HG02870 (cell line): ENCODE measurements around the gene CAMK2A.

ENCODE experiments used
- ATAC-seq: cut with Tn5 transposase; IDR thresholded peaks from one replicate; pipeline ENCODE4 v1.9.1; 2021; ENCODE audit warnings: mild to moderate bottlenecking, moderate library complexity; ENCODE audit not compliant: unreplicated experiment

The CAMK2A gene

DNA sequence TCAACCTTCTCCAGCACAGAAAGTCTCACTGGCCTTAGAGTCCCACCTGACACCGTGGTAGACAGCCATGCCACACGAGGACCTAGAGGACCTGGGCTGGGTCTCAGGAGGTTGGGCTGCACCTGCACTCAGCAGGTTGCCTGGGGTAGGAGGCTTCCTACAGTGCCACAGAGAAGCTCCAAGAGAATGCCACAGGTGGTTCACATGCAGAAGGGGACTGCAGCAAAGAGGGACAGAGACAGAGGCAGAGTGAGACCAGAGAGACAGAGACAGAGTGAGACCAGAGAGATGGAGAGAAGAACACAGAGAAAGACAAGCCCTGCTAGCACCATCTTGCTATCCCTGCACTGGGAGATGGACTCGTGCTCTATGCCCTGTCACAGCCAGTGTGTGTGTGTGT lies 5.7 kb downstream of the CAMK2A start:
- no peak for ATAC-seq

GRCh38 chr5:150281987-150282386 lies 7.6 kb downstream of the CAMK2A start:
- no peak for ATAC-seq

GRCh38 chr5:150279330-150280020 lies 10.1 kb downstream of the CAMK2A start:
- ATAC-seq, result no peak

GRCh38 chr5:150278916-150279315 lies 10.7 kb downstream of the CAMK2A start:
- ATAC-seq, result no peak

GRCh38 chr5:150278046-150278730 lies 11.4 kb downstream of the CAMK2A start:
- ATAC-seq, result no peak

- no peak for ATAC-seq
Measured at GRCh38 chr5:150277043-150277442, 12.5 kb downstream of the CAMK2A start.

DNA sequence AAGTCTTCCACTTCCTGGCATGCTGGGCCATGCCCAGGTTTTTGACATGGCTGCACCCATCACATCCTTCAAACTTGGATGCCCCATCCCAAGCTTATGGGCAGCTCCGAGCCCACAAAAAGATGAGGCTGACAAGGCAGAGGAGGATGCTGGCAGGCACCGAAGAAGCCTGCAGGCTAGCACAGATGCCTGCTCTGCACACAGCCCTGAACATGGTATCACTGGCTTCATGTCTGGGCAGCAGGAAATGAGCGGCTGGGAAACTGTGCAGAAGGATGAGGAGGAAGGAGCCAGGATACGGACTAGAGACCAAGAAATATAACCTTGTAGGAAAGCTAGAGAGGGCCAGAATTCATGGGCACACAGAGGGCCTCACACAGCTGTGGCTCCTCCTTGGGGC lies 14.8 kb downstream of the CAMK2A start:
- ATAC-seq, result no peak

GRCh38 chr5:150272531-150272930 lies 17.0 kb downstream of the CAMK2A start:
- ATAC-seq, result no peak

DNA sequence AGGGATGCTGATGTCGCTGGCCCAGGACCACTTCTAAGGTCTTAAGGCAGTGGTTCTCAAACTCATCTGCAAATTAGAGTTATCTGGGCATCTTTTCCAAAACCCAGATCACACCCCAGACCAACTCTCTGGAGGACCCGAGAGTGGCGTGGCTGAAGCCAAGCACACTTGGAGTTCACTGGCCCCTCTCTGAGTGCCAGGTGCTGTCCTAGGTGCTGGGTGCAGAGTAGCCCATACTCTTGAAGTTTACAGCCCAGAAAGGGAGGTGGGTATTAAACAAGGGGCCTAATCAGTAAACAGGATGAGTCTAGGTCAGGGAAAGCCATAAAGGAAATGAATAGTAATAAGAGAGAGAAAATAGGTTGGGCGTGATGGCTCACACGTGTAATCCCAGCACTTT lies 17.6 kb downstream of the CAMK2A start:
- ATAC-seq, result no peak

DNA sequence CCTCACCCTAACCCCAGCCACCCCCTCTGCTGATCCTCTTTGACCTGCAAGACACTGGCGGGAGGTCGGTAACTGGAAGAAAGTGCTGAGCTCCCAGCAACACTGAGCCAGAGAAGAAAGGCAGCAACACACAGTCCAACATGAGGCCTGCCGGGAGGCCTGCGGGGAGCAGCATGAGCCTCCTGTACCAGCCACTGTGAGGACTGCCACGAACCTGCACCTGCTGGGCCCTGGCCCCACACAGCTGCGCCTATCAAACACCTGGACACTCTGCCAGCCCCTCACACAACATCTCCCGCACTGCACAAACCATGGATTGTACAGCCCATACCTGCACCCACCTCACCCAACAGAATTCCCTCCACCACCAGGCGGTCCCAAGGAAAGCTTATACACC lies 18.3 kb downstream of the CAMK2A start:
- ATAC-seq, result no peak

DNA sequence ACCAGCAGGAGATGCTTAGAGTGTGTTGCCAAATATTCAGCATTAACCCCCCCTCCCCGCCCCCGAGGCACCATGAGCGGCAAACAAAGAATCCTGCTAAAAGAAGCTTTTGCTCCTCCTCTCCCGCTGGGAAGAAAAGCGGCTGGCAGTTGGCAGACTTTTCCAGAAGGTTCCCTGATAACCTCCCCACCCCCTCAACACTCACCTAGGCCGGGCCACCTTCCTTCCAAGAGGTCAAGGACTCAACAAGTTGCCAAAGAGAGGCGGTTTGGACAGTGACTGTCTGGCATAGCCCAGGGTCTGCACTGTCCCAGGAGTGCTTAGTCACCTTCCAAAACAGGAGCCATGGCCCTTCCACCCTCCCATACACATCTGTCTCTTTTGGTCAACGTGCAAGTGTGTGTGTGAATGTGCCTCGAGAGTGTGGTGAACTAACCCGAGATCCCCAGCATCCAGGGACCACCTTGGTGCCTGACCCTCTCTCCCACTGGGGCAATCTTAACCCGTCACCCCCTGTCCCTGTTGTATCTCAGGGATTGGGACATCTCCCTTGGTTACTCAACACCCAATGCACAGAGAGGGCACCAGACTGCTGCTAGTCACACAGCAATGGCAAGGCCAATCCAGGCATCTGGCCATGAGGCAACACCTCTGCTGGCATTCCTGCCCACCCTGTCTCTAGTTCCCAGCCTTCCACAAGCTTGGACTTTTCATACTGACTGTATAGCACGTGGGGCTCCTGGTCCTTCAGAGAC lies 18.9 kb downstream of the CAMK2A start:
- ATAC-seq, result no peak

DNA sequence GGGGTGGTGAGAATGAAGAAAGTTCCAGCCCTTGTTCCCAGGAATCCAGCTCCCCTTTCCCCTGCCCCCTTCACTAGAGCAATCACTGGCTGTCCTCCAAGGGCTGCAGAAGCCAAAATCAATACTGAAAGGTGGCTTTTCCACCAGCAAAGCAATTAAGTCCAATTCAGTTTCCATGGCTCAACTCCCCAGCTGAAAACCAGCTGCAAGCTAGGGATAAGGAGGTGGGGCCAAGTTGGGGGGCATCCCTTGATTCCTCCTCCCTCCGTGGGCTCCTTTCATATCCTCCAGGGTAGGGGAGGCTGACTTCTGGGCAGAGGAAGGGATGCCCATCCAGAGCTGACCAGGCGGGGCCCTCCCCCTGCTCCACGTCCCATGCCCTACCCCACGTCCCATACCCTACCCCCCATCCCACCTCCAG lies 22.7 kb downstream of the CAMK2A start:
- ATAC-seq, result no peak

- no peak for ATAC-seq
Measured at GRCh38 chr5:150265870-150266383, 23.6 kb downstream of the CAMK2A start.

DNA sequence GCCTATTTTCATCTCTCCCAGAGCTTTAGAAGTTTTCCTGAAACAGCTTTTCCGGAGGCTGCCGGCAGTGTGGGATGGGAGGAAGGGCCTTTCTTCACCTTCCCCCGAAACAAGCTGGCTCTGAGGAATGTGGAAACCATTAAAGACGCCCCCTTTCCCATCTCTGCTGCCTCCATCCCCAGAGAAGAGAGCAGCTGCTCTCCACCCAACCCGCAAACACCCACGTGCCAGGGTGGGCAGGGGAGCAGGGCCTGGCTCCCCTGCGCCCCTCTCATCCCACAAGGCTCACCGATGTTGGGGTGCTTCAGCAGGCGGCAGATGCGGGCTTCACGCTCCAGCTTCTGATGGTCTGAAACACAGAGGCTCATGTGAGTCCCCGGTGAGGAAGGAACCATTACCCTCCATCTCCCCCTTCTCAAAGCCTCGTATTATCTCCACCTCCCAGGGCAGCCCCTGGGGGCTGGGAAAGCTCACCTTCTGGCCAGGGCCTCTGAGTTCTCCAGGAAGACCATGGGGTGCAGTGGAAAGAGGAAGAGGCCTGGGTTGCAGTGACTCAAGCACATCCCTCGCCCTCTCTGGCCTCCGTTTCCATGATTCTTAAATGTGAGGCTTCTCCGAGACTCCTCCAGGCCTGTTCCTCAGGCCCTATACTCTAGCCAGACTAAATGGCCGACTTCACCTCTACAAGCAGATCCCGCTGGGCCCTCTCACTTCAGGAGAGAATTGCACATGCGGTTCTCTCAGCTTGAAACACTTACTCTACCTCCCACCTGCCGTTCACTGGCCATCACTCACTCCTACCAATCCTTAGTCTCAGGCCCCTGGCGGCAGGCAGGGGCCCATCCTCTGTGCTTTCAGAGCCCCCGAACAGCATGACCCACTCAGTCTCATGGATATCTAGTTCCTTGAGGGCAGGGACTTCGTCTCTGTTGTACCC lies 24.6 kb downstream of the CAMK2A start:
- ATAC-seq, result no peak

- ATAC-seq, result no peak
Measured at GRCh38 chr5:150263801-150264621, 25.6 kb downstream of the CAMK2A start.

- ATAC-seq, result no peak
Measured at GRCh38 chr5:150263375-150263775, 26.2 kb downstream of the CAMK2A start.

- no peak for ATAC-seq
Measured at GRCh38 chr5:150262502-150262901, 27.1 kb downstream of the CAMK2A start.

DNA sequence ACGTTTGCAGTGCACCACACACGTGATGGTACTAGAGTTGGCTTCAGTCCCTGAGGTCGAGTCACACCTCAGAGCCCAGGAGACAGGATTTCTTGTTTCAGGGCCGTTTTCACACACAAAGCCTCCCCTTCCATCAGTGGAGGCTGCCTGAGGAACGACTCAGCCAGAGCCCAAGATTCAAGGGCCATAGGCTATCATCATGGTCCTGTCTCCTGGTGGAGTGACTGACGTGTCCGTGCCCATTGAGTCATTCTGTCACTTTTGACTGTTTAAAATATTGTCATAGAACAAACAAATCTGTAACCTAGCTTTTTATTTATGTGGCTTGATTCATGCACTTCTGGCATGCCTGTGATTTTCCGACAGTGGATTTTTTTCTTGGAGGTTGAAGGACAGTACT lies 28.3 kb downstream of the CAMK2A start:
- ATAC-seq, result no peak

DNA sequence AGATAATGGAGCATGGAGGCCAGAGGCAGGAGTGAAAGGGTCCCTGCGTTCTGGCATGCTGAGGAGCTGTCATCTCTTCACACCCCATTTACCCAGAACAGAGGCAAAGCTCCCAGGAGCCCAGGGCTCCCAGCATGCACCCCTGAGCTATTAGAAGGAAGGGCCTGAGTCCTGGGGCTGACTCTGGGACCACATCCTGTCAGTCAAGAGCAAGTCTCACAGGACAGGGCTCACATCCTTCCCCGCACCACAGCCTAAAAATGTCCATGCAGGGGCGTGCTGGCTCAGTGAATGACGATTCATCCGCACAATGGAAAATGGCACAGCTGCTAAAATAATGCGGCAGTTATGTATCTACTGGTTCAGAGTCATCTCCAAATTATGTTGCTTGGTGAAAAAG lies 31.4 kb downstream of the CAMK2A start:
- no peak for ATAC-seq

GRCh38 chr5:150257424-150257823 lies 32.1 kb downstream of the CAMK2A start:
- no peak for ATAC-seq
